HUES48 (cell line): ENCODE data around the gene GCNT2.
"Not testable (repeated sequence)": the region's sequence is repeated elsewhere in the genome, so short reads cannot be mapped to it uniquely, and the experiment has no call there.

Experiments used
- H3K27ac ChIP-seq: one replicate; pipeline ENCODE4 v1.7.0; 2013; ENCODE audit warnings: low read depth, low read length, inconsistent platforms
- H3K27me3 ChIP-seq: 2 replicates; pipeline ENCODE4 v1.6.1; 2013; ENCODE audit warnings: mild to moderate bottlenecking, low read length; ENCODE audit not compliant: control insufficient read depth, insufficient read depth
- H3K36me3 ChIP-seq: 2 replicates; pipeline ENCODE4 v1.6.1; 2013; ENCODE audit warnings: low read length; ENCODE audit not compliant: control insufficient read depth, insufficient read depth
- H3K4me1 ChIP-seq: 2 replicates; pipeline ENCODE4 v1.6.1; 2013; ENCODE audit warnings: mild to moderate bottlenecking, low read length; ENCODE audit not compliant: control insufficient read depth, insufficient read depth
- H3K4me3 ChIP-seq: 2 replicates; pipeline ENCODE4 v1.5.1; 2013; ENCODE audit warnings: mild to moderate bottlenecking, low read depth, low read length
- H3K9ac ChIP-seq: 2 replicates; pipeline ENCODE4 v1.6.1; 2013; ENCODE audit warnings: mild to moderate bottlenecking, low read depth, low read length, moderate library complexity
- H3K9me3 ChIP-seq: 2 replicates; pipeline ENCODE4 v1.6.1; 2013; ENCODE audit warnings: low read length; ENCODE audit not compliant: control insufficient read depth, insufficient read depth

The GCNT2 gene

DNA sequence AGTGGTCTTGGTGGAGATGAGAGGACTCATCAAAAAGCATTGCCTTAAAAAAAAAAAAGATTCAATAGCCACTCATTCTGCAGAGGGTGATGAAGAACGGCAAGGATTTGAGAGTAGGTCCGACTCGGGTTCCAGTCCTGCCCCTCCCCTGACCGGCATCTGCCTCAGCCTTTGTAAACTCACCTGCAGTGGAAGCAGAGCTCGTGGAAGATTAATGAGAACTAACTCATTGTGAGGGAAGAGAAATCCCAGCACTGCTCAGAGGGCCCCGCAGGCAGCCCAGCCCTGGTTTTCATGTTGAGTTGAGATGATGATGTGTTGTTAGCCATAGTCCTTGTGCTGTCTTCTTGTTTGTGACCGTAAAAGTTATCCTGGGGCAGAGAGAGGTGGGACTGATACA is 59.4 kb downstream of the GCNT2 start:
- H3K9ac ChIP-seq = no peak overlapping the region
- no peak overlapping the region for H3K4me3 ChIP-seq
- peaks cover 46% of the 10 kb centered on the region for H3K4me1 ChIP-seq
- H3K9me3 ChIP-seq = no peaks in the 10 kb centered on the region
- H3K27me3 ChIP-seq = no peaks in the 10 kb centered on the region
- H3K27ac ChIP-seq = peak overlapping the region; percentile 5
- H3K36me3 ChIP-seq = no peaks in the 10 kb centered on the region

- H3K36me3 ChIP-seq, H3K4me3 ChIP-seq, H3K9me3 ChIP-seq, H3K27ac ChIP-seq, H3K9ac ChIP-seq, H3K27me3 ChIP-seq: not testable (repeated sequence)
- H3K4me1 ChIP-seq = peaks cover 47% of the 10 kb centered on the region
These were observed 60.3 kb downstream of the GCNT2 start for GRCh38 chr6:10581402-10581801.

GRCh38 chr6:10582774-10583508 is 61.8 kb downstream of the GCNT2 start:
- Histone ChIP-seq H3K9ac (peak overlapping the region; percentile 18; the same call in 1 of the 2 replicates), H3K9me3 (no peaks in the 10 kb centered on the region), H3K4me1 (peaks cover 56% of the 10 kb centered on the region), H3K36me3 (no peaks in the 10 kb centered on the region; the same call in 1 of the 2 replicates), H3K27me3 (no peaks in the 10 kb centered on the region), H3K4me3 (peak overlapping the region; percentile 31), H3K27ac (peak overlapping the region; percentile 94)

- peak overlapping the region; percentile 31 for H3K4me3 ChIP-seq
- no peaks in the 10 kb centered on the region for H3K27me3 ChIP-seq
- peak overlapping the region; percentile 94 for H3K27ac ChIP-seq
- H3K4me1 ChIP-seq = peaks cover 61% of the 10 kb centered on the region
- no peaks in the 10 kb centered on the region; the same call in 1 of the 2 replicates for H3K36me3 ChIP-seq
- no peaks in the 10 kb centered on the region for H3K9me3 ChIP-seq
- H3K9ac ChIP-seq = peak overlapping the region; percentile 18; the same call in 1 of the 2 replicates
These were observed 62.4 kb downstream of the GCNT2 start for GRCh38 chr6:10583509-10583901.

- no peak overlapping the region for H3K9ac ChIP-seq
- peaks cover 64% of the 10 kb centered on the region for H3K4me1 ChIP-seq
- H3K27ac ChIP-seq = peak overlapping the region; percentile 94
- H3K36me3 ChIP-seq = no peaks in the 10 kb centered on the region; the same call in 1 of the 2 replicates
- H3K9me3 ChIP-seq = no peaks in the 10 kb centered on the region
- no peaks in the 10 kb centered on the region for H3K27me3 ChIP-seq
- H3K4me3 ChIP-seq = no peak overlapping the region
These were observed 63.5 kb downstream of the GCNT2 start for GRCh38 chr6:10584607-10585006.

DNA sequence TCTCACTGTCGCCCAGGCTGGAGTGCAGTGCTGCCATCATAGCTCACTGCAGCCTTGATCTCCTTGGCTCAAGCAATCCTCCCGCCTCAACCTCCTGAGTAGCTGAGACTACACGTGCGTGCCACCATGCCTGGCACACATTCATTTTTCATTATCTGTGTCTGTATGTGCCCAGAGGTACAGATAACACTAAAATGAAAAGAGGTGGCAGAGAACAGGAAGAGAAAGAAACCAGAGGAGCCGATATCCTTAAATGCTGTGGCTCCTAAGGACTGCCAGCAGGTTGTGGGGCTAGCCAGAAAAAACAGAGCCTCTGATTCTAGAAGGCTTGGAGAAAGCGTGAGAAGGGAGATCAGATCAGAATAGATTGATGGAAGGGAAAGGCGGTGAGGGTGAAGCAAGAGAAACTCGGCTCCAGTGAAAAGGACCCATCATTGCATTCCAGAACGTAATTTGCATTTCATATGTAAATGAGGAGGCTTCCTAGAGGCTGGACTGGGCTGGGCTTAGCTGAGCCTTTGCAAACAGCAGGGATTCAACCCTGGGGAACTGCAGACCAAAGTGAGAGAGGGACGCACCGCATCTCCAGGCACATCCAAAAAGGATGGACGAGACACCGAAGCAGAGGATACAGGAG is 64.2 kb downstream of the GCNT2 start:
- Histone ChIP-seq H3K4me3 (peak overlapping the region; percentile 59), H3K27ac (peak overlapping the region; percentile 94), H3K9ac (peak overlapping the region; percentile 31; the same call in 1 of the 2 replicates), H3K9me3 (no peaks in the 10 kb centered on the region), H3K4me1 (peaks cover 61% of the 10 kb centered on the region), H3K27me3 (no peaks in the 10 kb centered on the region), H3K36me3 (no peaks in the 10 kb centered on the region; the same call in 1 of the 2 replicates)

GRCh38 chr6:10586302-10586701 is 65.2 kb downstream of the GCNT2 start:
- H3K9me3 ChIP-seq = no peaks in the 10 kb centered on the region
- peaks cover 61% of the 10 kb centered on the region for H3K4me1 ChIP-seq
- peak overlapping the region; percentile 9; the same call in 1 of the 2 replicates for H3K9ac ChIP-seq
- no peaks in the 10 kb centered on the region; the same call in 1 of the 2 replicates for H3K36me3 ChIP-seq
- H3K4me3 ChIP-seq = peak overlapping the region; percentile 59
- H3K27me3 ChIP-seq = no peaks in the 10 kb centered on the region
- peak overlapping the region; percentile 94 for H3K27ac ChIP-seq

DNA sequence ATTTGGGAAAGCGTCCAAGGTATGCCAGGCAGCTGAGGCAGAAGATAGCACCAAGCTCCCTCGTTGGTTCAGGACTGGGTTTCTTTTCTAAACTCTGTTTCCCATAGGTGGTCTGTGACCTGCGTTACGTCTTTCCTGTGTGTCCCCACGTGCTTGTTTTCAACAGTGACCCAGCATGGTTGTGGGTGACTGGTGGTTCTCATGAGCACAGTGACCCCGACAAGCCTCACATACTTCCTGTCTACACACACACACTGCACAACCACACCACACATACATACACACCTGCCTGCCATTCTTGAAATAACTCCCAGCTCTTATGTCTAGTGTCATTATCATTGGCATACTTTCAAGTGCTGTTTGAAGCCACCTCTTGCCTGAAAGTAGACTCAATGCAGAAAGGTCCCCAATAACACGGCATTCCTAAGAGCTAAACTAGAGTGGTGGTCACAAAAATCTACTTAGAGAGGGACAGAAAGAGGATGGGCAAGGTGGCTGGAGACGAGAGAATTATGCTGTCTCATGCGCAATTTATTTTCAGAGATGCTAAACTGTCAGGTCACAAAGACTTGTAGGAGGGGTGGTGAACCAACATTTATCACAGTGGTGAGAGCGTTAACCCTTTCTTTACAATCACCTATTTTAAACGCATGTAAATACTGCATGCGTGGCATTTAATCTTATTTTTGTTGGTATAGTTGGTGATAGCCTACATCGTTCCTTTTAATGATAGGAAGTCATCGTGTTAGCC is 66.7 kb downstream of the GCNT2 start:
- Histone ChIP-seq H3K9ac (0 out of 2 replicates have a peak overlapping the region, but pooled peaks have one; percentile 8), H3K9me3 (no peaks in the 10 kb centered on the region), H3K36me3 (no peaks in the 10 kb centered on the region; the same call in 1 of the 2 replicates), H3K27ac (peak overlapping the region; percentile 32), H3K27me3 (no peaks in the 10 kb centered on the region), H3K4me3 (peak overlapping the region; percentile 59), H3K4me1 (peaks cover 67% of the 10 kb centered on the region)

DNA sequence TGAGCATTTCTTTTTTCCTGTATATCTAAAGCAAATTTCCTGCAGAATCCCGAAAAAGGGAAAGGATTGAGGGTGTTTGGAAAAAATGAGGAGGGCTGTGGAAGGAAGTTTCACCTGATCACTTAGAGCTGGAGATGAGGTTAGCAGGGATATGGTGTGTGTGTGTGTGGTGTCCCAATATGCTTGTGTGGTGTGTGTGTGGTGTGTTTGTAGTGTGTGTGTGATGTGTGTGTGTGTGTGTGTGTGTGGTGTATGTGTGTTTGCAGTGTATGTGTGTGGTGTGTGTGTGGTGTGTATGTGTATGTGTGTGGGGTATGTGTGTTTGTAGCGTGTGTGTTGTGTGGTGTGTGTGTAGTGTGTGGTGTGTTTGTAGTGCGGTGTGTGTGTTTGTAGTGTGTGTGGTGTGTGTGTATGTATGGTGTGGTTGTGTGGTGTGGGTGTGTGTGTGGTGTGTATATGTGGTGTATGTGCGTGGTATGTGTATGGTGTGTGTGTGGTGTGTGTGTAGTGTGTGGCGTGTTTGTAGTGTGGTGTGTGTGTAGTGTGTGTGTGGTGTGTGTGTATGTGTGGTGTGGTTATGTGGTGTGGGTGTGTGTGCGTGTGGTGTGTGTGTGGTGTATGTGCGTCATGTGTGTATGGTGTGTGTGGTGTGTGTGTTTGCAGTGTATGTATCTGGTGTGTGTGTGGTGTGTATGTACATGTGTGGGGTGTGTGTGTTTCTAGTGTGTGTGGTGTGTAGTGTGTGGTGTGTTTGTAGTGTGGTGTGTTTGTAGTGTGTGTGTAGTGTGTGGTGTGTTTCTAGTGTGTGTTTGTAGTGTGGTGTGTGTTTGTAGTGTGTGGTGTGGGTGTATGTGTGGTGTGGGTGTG is 67.6 kb downstream of the GCNT2 start:
- Histone ChIP-seq H3K9ac (no peak overlapping the region), H3K27me3 (no peaks in the 10 kb centered on the region), H3K36me3 (no peaks in the 10 kb centered on the region; the same call in 1 of the 2 replicates), H3K4me1 (peaks cover 64% of the 10 kb centered on the region), H3K9me3 (no peaks in the 10 kb centered on the region), H3K27ac (no peak overlapping the region), H3K4me3 (peak overlapping the region; percentile 59)

GRCh38 chr6:10589429-10589727 is 68.2 kb downstream of the GCNT2 start:
- H3K4me1 ChIP-seq = peaks cover 64% of the 10 kb centered on the region
- no peaks in the 10 kb centered on the region for H3K27me3 ChIP-seq
- H3K9me3 ChIP-seq = no peaks in the 10 kb centered on the region
- no peaks in the 10 kb centered on the region; the same call in 1 of the 2 replicates for H3K36me3 ChIP-seq
- H3K4me3 ChIP-seq = no peak overlapping the region
- no peak overlapping the region for H3K27ac ChIP-seq
- H3K9ac ChIP-seq = no peak overlapping the region
